NCI-H187 (cell line): ENCODE data around the gene PALD1.

Experiments
- DNase-seq, 2 experiments: peaks; one replicate each; lab custom pipeline; 2025; lab: John Stamatoyannopoulos, UW

The PALD1 gene

DNA sequence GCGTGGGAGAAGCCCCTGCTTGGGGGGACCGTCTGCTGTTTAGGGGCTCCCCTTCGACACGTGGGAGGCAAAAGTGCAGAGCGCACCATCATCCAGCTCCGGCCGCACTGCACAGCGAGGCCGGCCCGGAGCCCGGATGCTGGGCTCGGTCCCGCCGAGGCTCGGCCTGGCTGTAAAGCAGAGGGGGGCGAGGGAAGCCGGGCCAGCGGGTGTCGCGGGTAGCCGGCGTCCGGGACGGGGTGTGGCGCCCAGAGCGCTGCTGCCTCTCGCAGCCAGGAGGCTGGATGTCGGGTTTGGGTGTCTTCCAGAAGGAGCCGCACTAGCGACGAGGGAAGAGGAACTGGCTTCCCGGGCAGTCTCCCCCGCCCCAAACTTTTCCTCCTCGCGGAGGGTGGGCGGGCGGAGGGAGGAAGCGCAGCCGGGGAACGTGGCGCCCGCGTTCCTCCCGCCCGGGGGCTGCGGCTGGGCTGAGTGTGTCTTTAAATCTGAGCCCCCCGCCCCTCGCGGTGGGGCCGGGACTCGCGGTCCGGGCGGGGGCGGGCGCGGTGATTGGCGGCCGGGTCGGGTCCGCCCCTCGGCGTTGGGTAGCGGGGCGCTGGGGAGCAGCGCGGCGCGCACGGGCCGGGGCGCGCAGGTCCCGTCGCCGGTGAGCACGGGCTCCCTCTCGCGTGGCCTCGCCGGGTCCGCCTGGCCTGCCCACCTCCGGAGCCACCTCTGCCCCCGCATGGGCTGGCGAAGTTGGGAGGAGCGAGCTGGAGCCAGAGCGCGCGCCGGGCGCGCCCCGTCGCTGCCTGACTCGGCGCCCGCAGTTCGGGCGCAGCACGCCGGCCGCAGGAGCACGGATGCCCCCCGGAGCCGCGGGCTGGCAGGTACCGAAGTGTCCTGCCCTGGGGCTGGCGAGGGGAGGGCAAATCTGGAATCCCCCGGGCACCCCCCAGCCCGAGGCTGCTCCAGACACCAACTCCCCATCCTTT, at the start of gene PALD1:
TSS of gene PALD1 (plus strand) at position 577 of the 974 bp plus-strand sequence. CDS start 47,185 bp downstream, outside the sequence.
- DNase-seq, result no peak

DNA sequence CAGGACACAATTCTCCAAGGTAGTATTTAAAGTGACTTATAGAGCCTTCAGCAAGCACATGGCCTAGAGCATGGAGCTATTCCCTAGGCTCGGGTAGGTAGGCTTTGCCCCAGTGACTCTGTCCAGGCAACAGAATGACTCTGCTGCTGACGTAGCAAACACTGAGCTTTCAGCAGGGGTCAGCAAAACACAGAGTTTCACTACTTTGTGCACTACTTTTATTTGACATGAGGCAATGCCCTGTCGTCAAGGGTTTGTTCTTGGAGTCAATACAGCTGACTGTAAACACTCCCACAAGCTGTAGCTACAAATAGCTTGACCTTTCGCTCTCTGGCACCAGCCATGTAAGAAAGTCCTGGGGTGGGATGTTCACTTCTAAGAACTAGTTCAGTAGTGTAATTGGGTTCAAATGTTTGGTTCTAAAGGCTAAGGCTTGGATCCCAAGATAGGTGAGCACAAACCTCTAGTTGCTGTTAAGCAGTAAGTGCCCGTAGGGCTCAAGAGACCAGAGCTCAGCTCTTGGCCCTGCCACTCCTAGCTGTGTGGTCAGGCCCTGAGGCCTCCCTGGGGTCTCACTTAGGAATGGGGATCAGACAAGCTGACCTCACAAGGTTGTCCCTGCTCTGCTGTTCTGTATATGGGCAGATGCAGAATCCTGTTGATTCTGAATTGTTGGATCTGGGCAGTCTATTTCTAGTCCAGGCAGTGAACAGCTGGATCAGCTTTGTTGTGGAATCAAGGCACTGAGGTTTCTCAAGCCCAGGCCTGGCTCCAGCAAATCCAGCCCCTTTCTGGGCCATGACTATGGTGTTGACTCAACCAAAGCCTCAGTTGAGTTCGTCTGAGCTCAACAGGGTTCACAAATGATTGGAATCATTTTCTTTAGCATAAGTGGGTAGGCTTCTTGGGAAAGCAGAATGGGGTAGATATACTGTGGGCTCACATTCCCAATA, 47.8 kb upstream of the PALD1 start:
- no peak for DNase-seq

DNA sequence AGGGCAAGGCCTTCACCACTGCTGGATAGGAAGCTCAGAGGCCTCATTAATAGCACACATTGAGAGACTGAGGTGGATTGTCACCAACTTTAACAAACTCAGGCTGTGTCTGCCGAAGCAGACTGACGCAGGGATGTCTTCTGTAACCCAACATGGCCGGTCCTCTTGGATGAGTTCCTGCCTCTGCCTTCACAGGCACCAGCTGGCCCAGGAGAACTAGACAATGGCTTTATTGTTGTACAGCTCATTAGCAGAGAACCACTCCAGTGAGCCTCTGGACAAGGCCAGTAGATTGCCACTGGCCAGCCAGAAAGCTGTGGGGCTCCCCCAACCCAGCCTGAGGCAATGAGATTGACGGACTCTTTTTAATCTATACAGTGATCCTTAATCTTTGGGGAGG, 46.5 kb upstream of the PALD1 start:
- DNase-seq, result no peak

DNA sequence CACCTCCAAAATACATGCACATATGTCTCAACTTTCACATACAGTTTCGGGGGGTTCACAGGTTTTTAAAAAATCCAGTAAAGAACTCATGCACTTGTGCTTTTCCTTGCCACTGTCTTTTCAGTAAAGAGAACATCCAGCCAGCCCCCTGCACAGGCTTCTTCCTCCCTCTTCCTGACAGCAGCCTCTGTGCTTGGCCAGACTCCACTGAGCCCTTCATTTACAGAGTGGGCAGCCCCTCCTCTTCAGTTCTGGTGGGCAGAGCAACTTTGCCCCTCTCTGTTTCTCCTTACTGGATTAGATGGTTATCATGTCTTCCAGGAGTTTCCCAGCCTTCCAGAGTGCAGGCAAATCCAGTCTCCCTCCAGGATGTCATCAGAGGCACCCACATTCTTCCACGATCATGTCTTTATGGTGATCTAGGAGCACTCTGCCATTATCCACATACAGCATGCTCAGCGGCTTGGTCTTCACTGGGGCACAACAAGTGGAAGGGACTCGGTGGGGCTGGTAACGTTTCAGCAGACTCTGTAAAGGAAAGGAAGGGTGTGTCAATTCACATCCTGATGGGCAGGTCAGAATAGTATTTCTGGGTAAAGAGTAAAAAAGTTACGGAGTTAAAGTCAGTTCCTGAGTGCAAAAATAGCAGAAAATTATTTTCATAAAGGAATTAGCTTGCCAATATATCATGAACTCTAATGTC, 45.9 kb upstream of the PALD1 start:
- DNase-seq, result no peak

DNA sequence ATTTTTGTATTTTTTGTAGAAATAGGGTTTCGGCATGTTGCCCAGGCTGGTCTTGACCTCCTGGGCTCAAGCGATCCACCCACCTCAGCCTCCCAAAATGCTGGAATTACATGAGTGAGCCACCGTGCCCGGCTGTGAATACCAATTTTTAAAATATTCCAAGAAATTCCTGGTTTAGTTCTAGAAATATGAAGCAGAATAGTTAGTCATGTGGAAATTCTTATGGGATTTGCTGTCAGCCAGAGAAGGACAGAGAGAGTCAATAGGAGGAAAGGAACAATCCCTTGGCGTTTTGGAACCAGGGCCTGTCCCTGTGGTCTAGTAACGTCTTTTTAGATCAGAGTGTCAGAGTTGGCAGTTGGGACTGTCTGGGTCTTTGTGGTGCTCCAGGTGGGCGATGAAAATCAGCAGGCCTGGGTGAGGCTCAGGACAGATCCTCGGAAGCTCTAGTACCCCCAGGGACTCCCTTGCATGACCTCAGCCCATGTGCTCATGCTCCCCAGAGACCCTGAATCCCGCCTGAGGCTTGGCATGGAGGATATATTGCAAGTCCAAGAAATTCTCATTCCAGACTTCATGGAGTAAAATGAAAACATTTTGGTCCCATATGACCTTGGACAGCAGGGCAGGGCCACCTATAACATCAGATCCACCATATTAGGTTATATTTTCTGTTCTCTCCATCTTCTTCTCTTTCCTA, 44.8 kb upstream of the PALD1 start:
- no peak for DNase-seq

DNA sequence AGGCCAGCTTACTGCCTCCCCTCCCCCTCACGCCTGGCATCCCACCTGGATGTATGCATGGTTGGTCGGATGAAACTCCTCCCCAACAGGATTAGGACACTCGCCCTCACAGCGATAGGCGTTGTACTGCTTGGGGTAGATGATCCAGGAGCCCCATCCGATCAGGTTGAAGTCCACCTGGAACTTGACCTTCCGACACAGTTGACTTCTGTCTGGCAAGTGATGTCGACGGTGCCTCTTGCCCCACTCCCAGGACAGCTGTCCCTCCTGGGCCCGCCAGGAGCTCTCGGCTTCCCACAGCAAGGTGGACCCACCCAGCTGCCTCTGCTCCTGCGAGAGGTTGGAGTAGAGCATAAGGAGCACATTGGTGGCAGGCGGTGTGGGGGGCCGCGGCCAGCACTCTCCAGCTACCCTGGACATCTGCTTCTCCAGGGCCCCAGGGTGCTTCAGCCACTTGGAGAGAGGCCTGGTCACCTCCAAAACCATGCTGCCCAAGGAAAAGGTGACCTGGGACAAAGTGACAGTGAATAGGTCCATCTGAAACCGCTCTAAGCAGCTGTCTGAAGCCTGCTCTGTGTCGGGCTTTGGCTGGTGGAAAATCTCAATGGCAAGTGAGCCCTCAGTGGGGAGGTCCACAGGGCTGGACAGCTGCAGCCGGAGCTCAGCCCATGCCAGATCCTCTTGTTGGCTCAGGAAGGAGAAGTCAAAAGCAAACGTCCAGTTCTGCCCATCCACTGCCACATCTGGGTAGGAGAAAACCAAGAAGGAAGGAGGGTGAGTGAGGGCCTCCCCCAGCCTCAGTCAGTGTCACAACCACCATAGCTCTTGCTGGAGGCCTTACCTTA, 43.1 kb upstream of the PALD1 start:
- DNase-seq, result no peak

DNA sequence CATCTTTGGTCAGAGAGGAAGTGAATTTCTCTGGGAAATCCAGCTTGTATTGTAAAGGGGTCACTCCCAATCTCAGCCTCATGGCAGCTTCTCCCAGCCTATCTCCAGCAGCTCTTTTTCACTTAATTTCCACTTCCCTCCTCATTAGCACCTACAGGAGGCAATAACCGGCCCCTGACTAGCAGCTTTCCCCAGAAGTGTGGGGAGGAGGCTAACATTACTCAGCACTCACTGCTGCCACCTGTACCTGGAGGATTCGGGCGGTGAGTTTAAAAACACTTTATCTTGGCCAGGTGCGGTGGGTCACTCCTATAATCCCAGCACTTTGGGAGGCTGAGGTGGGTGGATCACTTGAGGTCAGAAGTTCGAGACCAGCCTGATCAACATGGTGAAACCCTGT, 40.8 kb upstream of the PALD1 start:
- no peak for DNase-seq

DNA sequence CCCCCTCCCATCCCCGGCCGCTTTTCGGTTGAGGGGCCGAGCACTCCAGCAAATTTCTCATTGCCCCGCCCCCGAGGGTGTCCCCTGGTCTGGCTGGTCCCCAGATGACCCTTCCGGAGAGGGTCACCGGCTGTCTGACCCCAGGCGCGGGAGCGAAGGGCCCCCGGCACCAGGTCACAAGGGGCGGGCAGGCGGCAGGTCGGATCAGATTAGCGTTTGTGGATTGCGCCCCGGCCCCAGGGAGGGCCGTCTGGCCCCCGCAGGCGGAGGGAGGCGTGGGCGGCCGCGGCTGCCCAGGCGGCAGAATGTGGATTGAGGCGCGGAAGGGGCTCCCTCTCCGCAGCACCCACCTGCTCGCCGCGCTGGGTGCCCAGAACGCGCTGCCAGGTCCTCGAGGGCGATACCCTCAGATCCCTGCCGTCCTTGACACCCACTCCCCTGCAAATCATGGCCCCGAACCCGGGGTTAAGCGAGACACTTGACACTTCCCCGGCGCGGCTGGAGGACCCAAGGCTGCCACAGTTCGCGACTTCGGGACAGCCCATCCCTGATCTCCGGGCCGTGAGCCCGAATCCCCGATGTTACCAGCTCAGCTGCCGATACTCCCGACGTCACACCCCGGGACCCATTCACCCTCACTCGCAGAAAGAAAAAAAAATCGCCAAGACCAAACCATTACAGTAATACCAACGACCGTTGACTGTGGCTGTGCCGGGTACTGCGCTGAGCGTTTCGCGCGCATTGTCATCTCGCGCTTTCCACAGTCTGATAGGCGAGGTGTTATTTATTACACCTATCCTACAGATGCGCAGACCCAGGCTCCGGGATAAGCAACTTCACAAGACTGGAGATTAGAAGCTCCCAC, 38.0 kb upstream of the PALD1 start:
- DNase-seq, result no peak

- no peak for DNase-seq
Measured at GRCh38 chr10:70441161-70441894, 37.2 kb upstream of the PALD1 start, which contains the start of gene NODAL. NODAL (minus strand) TSS chr10:70441681; CDS start chr10:70441667, 14 bp downstream.

DNA sequence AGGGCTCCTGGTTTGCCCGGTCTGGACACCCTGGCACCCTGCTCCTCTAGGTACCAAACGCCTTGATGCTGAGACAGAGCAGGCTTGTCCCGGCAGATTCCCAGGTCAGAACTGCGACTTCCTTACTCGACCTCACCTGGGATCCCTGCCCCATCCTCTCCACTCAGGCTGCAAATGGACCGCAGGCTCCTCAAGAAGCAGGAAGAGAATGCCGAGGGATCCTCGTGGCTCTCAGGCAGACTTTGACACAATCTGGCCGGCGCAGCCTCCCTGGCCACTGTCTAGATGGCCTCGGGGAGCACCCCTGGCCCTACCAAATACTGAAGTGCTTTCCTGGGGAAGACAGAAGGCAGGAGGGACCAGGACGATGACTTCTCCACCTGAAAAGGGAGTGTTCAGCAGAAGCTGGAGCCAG, 36.7 kb upstream of the PALD1 start:
- no peak for DNase-seq

DNA sequence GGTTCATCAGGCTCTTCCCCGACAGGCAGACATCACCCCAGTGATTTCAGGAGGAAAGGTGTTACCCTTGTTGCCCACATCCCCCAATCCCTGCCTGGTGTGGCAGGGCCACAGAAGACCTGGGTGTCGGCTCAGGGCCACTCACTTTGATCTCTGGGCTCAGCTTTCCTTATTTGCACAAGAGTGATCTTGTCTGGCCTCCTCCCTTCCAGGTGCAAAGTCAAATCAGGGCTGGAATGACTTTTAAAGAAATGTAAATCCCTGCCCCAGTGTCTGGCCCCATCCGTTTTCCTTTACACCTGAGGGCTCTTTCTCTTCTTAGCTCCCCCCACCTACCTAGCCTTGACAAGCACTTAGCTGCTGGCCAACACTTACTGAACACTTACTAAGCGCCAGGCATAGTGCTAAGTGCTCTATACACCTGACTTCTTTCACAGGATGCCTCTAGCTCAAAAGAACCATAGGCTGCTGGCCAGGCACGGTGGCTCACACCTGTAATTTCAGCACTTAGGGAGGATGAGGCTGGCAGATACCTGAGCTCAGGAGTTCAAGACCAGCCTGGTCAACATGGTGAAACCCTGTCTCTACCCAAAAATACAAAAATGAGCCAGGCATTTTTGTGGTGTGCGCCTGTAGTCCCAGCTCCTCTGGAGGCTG, 36.1 kb upstream of the PALD1 start:
- DNase-seq, result no peak

GRCh38 chr10:70444744-70445143, 33.8 kb upstream of the PALD1 start:
- no peak for DNase-seq

- DNase-seq, result no peak
Measured at GRCh38 chr10:70445718-70446657, 32.6 kb upstream of the PALD1 start.

DNA sequence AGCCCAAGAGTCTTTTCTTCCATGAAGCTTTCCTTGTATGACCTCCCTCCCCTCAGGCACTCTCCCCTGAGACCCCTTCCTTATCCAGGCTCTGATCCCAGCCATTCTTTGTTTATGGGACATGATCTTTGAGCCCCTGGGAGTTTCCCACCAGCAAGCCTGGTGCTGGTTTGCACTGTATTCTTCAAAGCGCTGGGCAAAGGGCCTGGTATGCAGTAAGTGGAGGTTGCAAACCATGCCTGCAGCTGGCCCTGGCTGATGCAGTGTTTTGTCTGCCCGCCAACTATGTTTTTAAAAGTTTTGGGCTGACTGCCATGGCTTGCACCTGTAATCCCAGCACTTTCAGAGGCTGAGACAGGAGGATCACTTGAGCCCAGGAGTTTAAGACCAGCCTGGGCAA, 30.3 kb upstream of the PALD1 start:
- DNase-seq, result no peak

GRCh38 chr10:70455213-70455630, 23.3 kb upstream of the PALD1 start:
- DNase-seq, result no peak

- no peak for DNase-seq
Measured at GRCh38 chr10:70456164-70456563, 22.4 kb upstream of the PALD1 start.

DNA sequence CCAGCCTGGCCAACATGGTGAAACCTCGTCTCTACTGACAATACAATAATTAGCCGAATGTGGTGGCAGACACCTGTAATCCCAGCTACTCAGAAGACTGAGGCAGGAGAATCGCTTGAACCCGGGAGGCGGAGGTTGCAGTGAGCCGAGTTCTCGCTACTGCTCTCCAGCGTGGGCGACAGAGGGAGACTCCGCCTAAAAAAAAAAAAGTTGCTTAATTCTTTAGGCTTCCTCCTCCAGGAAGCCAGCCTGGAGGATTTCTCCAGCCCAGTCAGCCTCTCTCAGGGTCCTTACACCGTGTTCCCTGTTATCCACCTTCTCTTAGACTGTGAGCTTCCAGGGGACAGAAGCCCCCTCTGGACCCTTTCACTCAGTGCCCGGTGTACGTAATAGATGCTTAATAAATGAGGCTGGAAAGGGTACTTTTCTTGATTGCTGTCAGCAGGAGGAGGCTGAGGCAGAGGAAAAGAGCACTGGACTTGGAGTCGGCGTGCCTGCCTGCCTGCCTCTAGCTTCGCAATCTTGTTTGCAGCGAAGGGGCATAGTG, 20.7 kb upstream of the PALD1 start:
- DNase-seq, result no peak
